SK-N-SH treated with all-trans-retinoic acid at 6 μM for 48 hours (cell line): ENCODE results near the gene NSFL1C.

Experiments
- ATAC-seq: fragments of 200-7000 bp; cut with Tn5 transposase; 3 replicates; pipeline ENCODE4 v1.9.1; 2020; ENCODE audit warnings: mild to moderate bottlenecking, moderate library complexity
- ARNTL ChIP-seq: fragments of 450-650 bp; formaldehyde crosslinking; IDR thresholded peaks from 2 replicates; pipeline ENCODE4 v1.5.0; 2020; ENCODE audit warnings: low read depth, mild to moderate bottlenecking, moderate library complexity, borderline replicate concordance
- BACH2 ChIP-seq: fragments of 250-450 bp; sonication (Bioruptor Pico); IDR thresholded peaks from 2 replicates; pipeline ENCODE4 v1.9.0; 2021; ENCODE audit warnings: mild to moderate bottlenecking, borderline replicate concordance
- CSDC2 ChIP-seq: fragments of 250-450 bp; sonication (Bioruptor Pico); IDR thresholded peaks from 2 replicates; pipeline ENCODE4 v1.5.0; 2020; ENCODE audit warnings: mild to moderate bottlenecking, moderate library complexity
- ESRRG ChIP-seq: fragments of 250-450 bp; sonication (Bioruptor Pico); IDR thresholded peaks from 2 replicates; pipeline ENCODE4 v1.6.1; 2021; ENCODE audit warnings: mild to moderate bottlenecking
- GLIS3 ChIP-seq: fragments of 250-450 bp; sonication (Bioruptor Pico); IDR thresholded peaks from 2 replicates; pipeline ENCODE4 v1.5.0; 2020; ENCODE audit warnings: mild to moderate bottlenecking, moderate library complexity
- ISL1 ChIP-seq: fragments of 250-450 bp; sonication (Bioruptor Pico); IDR thresholded peaks from 2 replicates; pipeline ENCODE4 v2.1.2; 2022; ENCODE audit warnings: mild to moderate bottlenecking, moderate library complexity
- OSR1 ChIP-seq: fragments of 250-450 bp; sonication (Bioruptor Pico); IDR thresholded peaks from 2 replicates; pipeline ENCODE4 v1.8.0; 2022; ENCODE audit warnings: moderate library complexity, mild to moderate bottlenecking, inconsistent platforms
- PATZ1 ChIP-seq: fragments of 250-450 bp; sonication (Bioruptor Pico); IDR thresholded peaks from 2 replicates; pipeline ENCODE4 v1.8.0; 2020; ENCODE audit warnings: mild to moderate bottlenecking, moderate library complexity, borderline replicate concordance
- PPARA ChIP-seq: fragments of 250-450 bp; sonication (Bioruptor Pico); IDR thresholded peaks from 2 replicates; pipeline ENCODE4 v1.5.0; 2020; ENCODE audit warnings: mild to moderate bottlenecking, borderline replicate concordance
- RARB ChIP-seq: fragments of 250-450 bp; sonication (Bioruptor Pico); IDR thresholded peaks from 2 replicates; pipeline ENCODE4 v1.8.0; 2021; ENCODE audit warnings: mild to moderate bottlenecking, moderate library complexity
- SNAI2 ChIP-seq: fragments of 250-450 bp; sonication (Bioruptor Pico); IDR thresholded peaks from 2 replicates; pipeline ENCODE4 v1.5.0; 2020; ENCODE audit warnings: mild to moderate bottlenecking, moderate library complexity
- TOX ChIP-seq: fragments of 250-450 bp; sonication (Bioruptor Pico); IDR thresholded peaks from 2 replicates; pipeline ENCODE4 v1.8.0; 2021; ENCODE audit warnings: mild to moderate bottlenecking, moderate library complexity, borderline replicate concordance
- ZC3H10 ChIP-seq: fragments of 250-450 bp; sonication (Bioruptor Pico); IDR thresholded peaks from 2 replicates; pipeline ENCODE4 v1.5.1; 2021; ENCODE audit warnings: mild to moderate bottlenecking, moderate library complexity
- ZFP3 ChIP-seq: fragments of 250-450 bp; sonication (Bioruptor Pico); IDR thresholded peaks from 2 replicates; pipeline ENCODE4 v1.5.0; 2020; ENCODE audit warnings: mild to moderate bottlenecking, moderate library complexity
- ZFP30 ChIP-seq: fragments of 450-650 bp; formaldehyde crosslinking; IDR thresholded peaks from 2 replicates; pipeline ENCODE4 v1.5.0; 2022; ENCODE audit warnings: mild to moderate bottlenecking, moderate library complexity
- ZNF565 ChIP-seq: fragments of 450-650 bp; formaldehyde crosslinking; conservative IDR thresholded peaks from 2 replicates; pipeline ENCODE4 v1.5.0; 2020; ENCODE audit warnings: low read depth, mild to moderate bottlenecking, moderate library complexity
- ZNF8 ChIP-seq: fragments of 450-650 bp; formaldehyde crosslinking; IDR thresholded peaks from 2 replicates; pipeline ENCODE4 v1.5.0; 2020; ENCODE audit warnings: mild to moderate bottlenecking, moderate library complexity
- TF ChIP-seq, protein P1 (sequence below): fragments of 250-450 bp; sonication (Bioruptor Pico); IDR thresholded peaks from 2 replicates; pipeline ENCODE4 v1.5.0; 2020; ENCODE audit warnings: mild to moderate bottlenecking, moderate library complexity
- TF ChIP-seq, protein P2 (sequence below): fragments of 250-450 bp; sonication (Bioruptor Pico); IDR thresholded peaks from 2 replicates; pipeline ENCODE4 v1.5.1; 2020; ENCODE audit warnings: low read depth, mild to moderate bottlenecking, moderate library complexity
- TF ChIP-seq, protein P3 (sequence below): fragments of 250-450 bp; sonication (Bioruptor Pico); IDR thresholded peaks from 2 replicates; pipeline ENCODE4 v1.5.1; 2021; ENCODE audit warnings: mild to moderate bottlenecking, moderate library complexity

NSFL1C gene

GRCh38 chr20:1496930-1497329 lies 30.3 kb upstream of the NSFL1C start:
- ATAC-seq: no peak

DNA sequence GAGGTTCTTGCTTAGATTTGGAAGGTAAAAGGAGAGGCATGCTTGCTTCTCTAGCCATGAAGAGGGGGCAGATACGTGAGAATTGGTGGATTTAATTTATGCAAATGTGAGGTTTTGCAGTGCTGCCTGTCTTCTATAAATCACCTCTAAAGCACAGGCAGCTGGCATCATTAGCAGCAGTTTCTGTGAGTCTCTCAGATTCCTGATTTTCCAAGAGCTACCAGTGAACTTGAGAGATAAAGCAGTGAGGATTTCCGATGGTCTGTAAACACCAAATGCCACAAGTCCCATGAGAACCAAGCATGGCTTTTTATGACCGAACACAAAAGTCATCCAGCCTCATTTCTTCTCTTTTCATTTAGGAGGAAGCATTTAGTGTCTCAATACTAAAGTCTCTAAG lies 27.8 kb upstream of the NSFL1C start:
- TF ChIP-seq ZC3H10 (no peak), CSDC2 (CRISPR knock-in tag) (no peak), ARNTL (no peak), TOX (CRISPR knock-in tag) (no peak), GLIS3 (no peak), ZFP30 (CRISPR knock-in tag) (no peak), BACH2 (CRISPR knock-in tag) (no peak), RARB (no peak), PATZ1 (CRISPR knock-in tag) (no peak)
- TF ChIP-seq, protein P1, sequence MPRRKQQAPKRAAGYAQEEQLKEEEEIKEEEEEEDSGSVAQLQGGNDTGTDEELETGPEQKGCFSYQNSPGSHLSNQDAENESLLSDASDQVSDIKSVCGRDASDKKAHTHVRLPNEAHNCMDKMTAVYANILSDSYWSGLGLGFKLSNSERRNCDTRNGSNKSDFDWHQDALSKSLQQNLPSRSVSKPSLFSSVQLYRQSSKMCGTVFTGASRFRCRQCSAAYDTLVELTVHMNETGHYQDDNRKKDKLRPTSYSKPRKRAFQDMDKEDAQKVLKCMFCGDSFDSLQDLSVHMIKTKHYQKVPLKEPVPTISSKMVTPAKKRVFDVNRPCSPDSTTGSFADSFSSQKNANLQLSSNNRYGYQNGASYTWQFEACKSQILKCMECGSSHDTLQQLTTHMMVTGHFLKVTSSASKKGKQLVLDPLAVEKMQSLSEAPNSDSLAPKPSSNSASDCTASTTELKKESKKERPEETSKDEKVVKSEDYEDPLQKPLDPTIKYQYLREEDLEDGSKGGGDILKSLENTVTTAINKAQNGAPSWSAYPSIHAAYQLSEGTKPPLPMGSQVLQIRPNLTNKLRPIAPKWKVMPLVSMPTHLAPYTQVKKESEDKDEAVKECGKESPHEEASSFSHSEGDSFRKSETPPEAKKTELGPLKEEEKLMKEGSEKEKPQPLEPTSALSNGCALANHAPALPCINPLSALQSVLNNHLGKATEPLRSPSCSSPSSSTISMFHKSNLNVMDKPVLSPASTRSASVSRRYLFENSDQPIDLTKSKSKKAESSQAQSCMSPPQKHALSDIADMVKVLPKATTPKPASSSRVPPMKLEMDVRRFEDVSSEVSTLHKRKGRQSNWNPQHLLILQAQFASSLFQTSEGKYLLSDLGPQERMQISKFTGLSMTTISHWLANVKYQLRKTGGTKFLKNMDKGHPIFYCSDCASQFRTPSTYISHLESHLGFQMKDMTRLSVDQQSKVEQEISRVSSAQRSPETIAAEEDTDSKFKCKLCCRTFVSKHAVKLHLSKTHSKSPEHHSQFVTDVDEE (CRISPR knock-in tag): no peak
- TF ChIP-seq, protein P2, sequence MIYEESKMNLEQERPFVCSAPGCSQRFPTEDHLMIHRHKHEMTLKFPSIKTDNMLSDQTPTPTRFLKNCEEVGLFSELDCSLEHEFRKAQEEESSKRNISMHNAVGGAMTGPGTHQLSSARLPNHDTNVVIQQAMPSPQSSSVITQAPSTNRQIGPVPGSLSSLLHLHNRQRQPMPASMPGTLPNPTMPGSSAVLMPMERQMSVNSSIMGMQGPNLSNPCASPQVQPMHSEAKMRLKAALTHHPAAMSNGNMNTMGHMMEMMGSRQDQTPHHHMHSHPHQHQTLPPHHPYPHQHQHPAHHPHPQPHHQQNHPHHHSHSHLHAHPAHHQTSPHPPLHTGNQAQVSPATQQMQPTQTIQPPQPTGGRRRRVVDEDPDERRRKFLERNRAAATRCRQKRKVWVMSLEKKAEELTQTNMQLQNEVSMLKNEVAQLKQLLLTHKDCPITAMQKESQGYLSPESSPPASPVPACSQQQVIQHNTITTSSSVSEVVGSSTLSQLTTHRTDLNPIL (CRISPR knock-in tag): no peak
- no peak for ATAC-seq

More at GRCh38 chr20:1496930-1497329, 30.3 kb upstream of the NSFL1C start:
- TF ChIP-seq, protein P2 (CRISPR knock-in tag): no peak
- no peak for TF ChIP-seq CSDC2 (CRISPR knock-in tag)
- TF ChIP-seq ZNF565 (CRISPR knock-in tag): no peak
- TF ChIP-seq PATZ1 (CRISPR knock-in tag): no peak
- TF ChIP-seq ZFP30 (CRISPR knock-in tag): no peak
- TF ChIP-seq ISL1: no peak
- no peak for TF ChIP-seq GLIS3
- TF ChIP-seq TOX (CRISPR knock-in tag): no peak
- TF ChIP-seq SNAI2 (CRISPR knock-in tag): no peak
- TF ChIP-seq ZFP3 (CRISPR knock-in tag): no peak
- TF ChIP-seq OSR1: no peak
- no peak for TF ChIP-seq RARB
- no peak for TF ChIP-seq PPARA (CRISPR knock-in tag)
- TF ChIP-seq ESRRG (CRISPR knock-in tag): no peak
- TF ChIP-seq BACH2 (CRISPR knock-in tag): no peak
- TF ChIP-seq ZNF8 (CRISPR knock-in tag): no peak
- TF ChIP-seq, protein P1 (CRISPR knock-in tag): no peak
- TF ChIP-seq, protein P3, sequence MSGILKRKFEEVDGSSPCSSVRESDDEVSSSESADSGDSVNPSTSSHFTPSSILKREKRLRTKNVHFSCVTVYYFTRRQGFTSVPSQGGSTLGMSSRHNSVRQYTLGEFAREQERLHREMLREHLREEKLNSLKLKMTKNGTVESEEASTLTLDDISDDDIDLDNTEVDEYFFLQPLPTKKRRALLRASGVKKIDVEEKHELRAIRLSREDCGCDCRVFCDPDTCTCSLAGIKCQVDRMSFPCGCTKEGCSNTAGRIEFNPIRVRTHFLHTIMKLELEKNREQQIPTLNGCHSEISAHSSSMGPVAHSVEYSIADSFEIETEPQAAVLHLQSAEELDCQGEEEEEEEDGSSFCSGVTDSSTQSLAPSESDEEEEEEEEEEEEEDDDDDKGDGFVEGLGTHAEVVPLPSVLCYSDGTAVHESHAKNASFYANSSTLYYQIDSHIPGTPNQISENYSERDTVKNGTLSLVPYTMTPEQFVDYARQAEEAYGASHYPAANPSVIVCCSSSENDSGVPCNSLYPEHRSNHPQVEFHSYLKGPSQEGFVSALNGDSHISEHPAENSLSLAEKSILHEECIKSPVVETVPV (CRISPR knock-in tag): no peak
